Colonic mucosa (tissue), 4 donors: Measurements from ENCODE around the gene MED15. TPM values are rescaled to one million over a fixed set of nuclear protein-coding genes. Genes with fewer than 3 reads are reported as not detected.
A peak's percentile ranks its signal among the peaks of the same experiment; 100 is the strongest.

ENCODE experiments used
- DNase-seq: peaks from one replicate; pipeline ENCODE4 v3.0.0-alpha.2; 2020
- H3K27ac ChIP-seq: fragments of 200-600 bp; one replicate; pipeline ENCODE4 v1.8.0; 2021
- H3K27me3 ChIP-seq: fragments of 200-600 bp; one replicate; pipeline ENCODE4 v1.8.0; 2021
- H3K36me3 ChIP-seq: fragments of 200-600 bp; one replicate; pipeline ENCODE4 v1.8.0; 2021
- H3K4me1 ChIP-seq: fragments of 200-600 bp; one replicate; pipeline ENCODE4 v1.8.0; 2021; ENCODE audit warnings: mild to moderate bottlenecking
- H3K4me3 ChIP-seq: fragments of 200-600 bp; one replicate; pipeline ENCODE4 v1.8.0; 2021
- H3K9ac ChIP-seq, 2 donors: one replicate each; pipeline ENCODE4 v1.7.0; 2013; ENCODE audit warnings: control low read depth in 2 of 2, low read depth in 2 of 2, low read length in 2 of 2
- H3K9me3 ChIP-seq: fragments of 200-600 bp; one replicate; pipeline ENCODE4 v1.8.0; 2021
- CTCF ChIP-seq: fragments of 200-600 bp; IDR thresholded peaks from one replicate; pipeline ENCODE4 v1.8.0; 2022; ENCODE audit warnings: antibody characterized with exemption, mild to moderate bottlenecking
- intact Hi-C: fragments of 100-400 bp; cut with DNase I; formaldehyde crosslinking; loops from one replicate; pipeline ENCODE4 v1.14.1; 2022
- total RNA-seq, 2 donors: library from RNA; stranded (reverse); fragmentation: NEBNext Ultra II Directional in 1 of 2; extraction: Animal tissue kit (Norgen Biotek cat#: 25700) in 1 of 2; gene quantifications; one replicate each; pipeline ENCODE4 v1.2.1, GENCODE V29; 2021
- donor health status: healthy.
- donor health status: DM: no; HTN: no; CAD: no.
- donor health status: DM: no; HTN: no; CAD: no.

Gene MED15
- total RNA-seq, 2 donors from 2014 or later, result 93.1 to 102 TPM

- Histone ChIP-seq H3K4me1 (no peaks in the 10 kb centered on the region), H3K9ac (no peak overlapping the region), H3K36me3 (peaks cover 19% of the 10 kb centered on the region), H3K27me3 (no peaks in the 10 kb centered on the region), H3K9me3 (no peaks in the 10 kb centered on the region), H3K27ac (no peak overlapping the region), H3K4me3 (no peak overlapping the region)
- intact Hi-C loops, result loop anchor here (10.0 kb wide), 1 partner anchor 163 kb away; no protein-coding TSS in a partner anchor
- no peak for TF ChIP-seq CTCF
- peak; percentile 55 for DNase-seq
These were observed 70.2 kb downstream of the MED15 start for GRCh38 chr22:20577549-20577975.

- Histone ChIP-seq H3K4me3 (no peak overlapping the region), H3K4me1 (no peaks in the 10 kb centered on the region), H3K36me3 (peaks cover 25% of the 10 kb centered on the region), H3K27me3 (no peaks in the 10 kb centered on the region), H3K9ac (no peak overlapping the region), H3K27ac (no peak overlapping the region), H3K9me3 (no peaks in the 10 kb centered on the region)
- TF ChIP-seq CTCF, result no peak
- DNase-seq, result no peak
- intact Hi-C loops, result loop anchor here (10.0 kb wide), 1 partner anchor 163 kb away; no protein-coding TSS in a partner anchor
These were observed 70.8 kb downstream of the MED15 start for GRCh38 chr22:20578192-20578591.

- Histone ChIP-seq H3K4me3 (no peak overlapping the region), H3K27ac (no peak overlapping the region), H3K4me1 (no peaks in the 10 kb centered on the region), H3K9me3 (no peaks in the 10 kb centered on the region), H3K9ac (no peak overlapping the region), H3K36me3 (peaks cover 27% of the 10 kb centered on the region), H3K27me3 (no peaks in the 10 kb centered on the region)
- TF ChIP-seq CTCF, result no peak
- no peak for DNase-seq
- intact Hi-C loops, result loop anchor here (10.0 kb wide), 1 partner anchor 164 kb away; no protein-coding TSS in a partner anchor
These were observed 71.3 kb downstream of the MED15 start for GRCh38 chr22:20578707-20579106.

DNA sequence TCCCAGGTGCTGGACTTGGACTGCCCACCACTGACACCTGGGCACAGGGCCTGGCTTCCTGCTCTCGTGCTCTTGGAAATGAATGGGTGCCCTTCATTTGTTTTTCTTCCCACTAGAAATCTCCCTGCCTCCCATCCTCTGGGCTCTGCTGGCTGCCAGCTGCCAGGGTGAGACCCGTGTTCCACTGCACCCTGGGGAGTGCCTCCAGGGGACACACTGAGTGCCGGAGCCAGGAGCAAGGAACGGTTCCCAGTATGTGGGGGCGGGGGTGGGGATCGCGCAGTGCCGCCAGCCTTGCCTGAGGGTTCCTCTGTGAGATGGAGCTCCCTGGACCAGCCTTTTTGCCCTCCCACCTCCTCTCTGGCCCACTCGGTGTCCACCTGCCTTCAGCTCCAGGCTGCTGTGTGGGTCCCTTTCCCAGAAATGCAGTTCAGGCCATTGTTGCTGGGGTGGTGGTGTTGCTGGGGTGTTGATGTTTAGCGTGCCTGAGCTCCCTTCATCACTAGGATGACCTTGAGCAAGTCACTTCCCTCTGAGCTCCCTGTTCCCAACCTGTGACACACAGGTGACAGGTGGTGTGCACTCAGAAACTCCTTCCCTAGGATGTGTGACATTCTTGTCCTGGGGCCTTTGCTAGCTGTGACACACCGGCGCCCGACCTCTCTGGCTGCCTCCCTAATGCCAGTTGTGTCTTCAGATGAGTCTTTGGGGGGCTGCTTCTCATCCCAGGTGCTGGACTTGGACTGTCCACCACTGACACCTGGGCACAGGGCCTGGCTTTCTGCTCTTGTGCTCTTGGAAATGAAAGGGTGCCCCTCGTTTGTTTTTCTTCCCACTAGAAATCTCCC is 72.1 kb downstream of the MED15 start:
- intact Hi-C loops, result loop anchor here (10.0 kb wide), 1 partner anchor 165 kb away; no protein-coding TSS in a partner anchor
- peaks cover 24% of the 10 kb centered on the region for H3K36me3 ChIP-seq
- H3K27me3 ChIP-seq, result no peaks in the 10 kb centered on the region
- no peak overlapping the region for H3K27ac ChIP-seq
- H3K4me3 ChIP-seq, result no peak overlapping the region
- DNase-seq, result no peak
- H3K9ac ChIP-seq, result no peak overlapping the region
- no peak for TF ChIP-seq CTCF
- no peaks in the 10 kb centered on the region for H3K4me1 ChIP-seq
- H3K9me3 ChIP-seq, result no peaks in the 10 kb centered on the region

GRCh38 chr22:20580179-20580578 is 72.8 kb downstream of the MED15 start:
- Histone ChIP-seq H3K9ac (no peak overlapping the region), H3K36me3 (peaks cover 29% of the 10 kb centered on the region), H3K27ac (no peak overlapping the region), H3K9me3 (no peaks in the 10 kb centered on the region), H3K4me1 (no peaks in the 10 kb centered on the region), H3K4me3 (no peak overlapping the region), H3K27me3 (no peaks in the 10 kb centered on the region)
- TF ChIP-seq CTCF, result no peak
- intact Hi-C loops, result no loop called here
- DNase-seq, result no peak
